ENCODE data around the gene TICAM1. TPM values are rescaled to one million over a fixed set of nuclear protein-coding genes. Genes with fewer than 3 reads are reported as not detected.
"Not testable (repeated sequence)": the region's sequence is repeated elsewhere in the genome, so short reads cannot be mapped to it uniquely, and the experiment has no call there.

TICAM1 gene
- total and polyA plus RNA-seq, 10 of the 15 experiments (the other 5 are each of a cell fraction or from before 2014, with no cell fraction given): 0.31 to 31.1 (median 5.3) TPM

DNA sequence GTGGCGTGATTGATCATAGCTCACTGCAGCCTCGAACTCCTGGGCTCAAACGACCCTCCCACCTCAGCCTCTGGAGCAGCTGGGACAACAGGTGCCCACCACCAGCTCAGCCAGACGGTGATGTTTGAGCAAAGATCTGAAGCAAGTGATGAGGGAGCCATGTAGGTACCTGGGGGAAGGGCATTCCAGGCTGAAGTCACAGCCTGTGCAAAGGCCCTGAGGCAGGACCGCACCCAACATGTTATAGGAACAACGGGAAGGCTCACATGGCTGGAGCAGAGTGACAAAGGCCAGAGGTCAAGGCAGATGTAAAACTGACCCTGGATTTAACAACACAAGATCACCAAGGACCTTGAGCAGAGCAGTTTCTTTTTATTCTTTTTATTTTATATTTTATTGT lies 25.1 kb downstream of the TICAM1 start (continued):
- TF ChIP-seq, protein P1, sequence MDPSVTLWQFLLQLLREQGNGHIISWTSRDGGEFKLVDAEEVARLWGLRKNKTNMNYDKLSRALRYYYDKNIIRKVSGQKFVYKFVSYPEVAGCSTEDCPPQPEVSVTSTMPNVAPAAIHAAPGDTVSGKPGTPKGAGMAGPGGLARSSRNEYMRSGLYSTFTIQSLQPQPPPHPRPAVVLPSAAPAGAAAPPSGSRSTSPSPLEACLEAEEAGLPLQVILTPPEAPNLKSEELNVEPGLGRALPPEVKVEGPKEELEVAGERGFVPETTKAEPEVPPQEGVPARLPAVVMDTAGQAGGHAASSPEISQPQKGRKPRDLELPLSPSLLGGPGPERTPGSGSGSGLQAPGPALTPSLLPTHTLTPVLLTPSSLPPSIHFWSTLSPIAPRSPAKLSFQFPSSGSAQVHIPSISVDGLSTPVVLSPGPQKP (IDR thresholded peaks at IDR 0.05; ENCODE audit: low read depth, low read length): no peak
- no peak for TF ChIP-seq RAD21 (IDR thresholded peaks at IDR 0.05; ENCODE audit: insufficient read depth, low read depth, low read length)

DNA sequence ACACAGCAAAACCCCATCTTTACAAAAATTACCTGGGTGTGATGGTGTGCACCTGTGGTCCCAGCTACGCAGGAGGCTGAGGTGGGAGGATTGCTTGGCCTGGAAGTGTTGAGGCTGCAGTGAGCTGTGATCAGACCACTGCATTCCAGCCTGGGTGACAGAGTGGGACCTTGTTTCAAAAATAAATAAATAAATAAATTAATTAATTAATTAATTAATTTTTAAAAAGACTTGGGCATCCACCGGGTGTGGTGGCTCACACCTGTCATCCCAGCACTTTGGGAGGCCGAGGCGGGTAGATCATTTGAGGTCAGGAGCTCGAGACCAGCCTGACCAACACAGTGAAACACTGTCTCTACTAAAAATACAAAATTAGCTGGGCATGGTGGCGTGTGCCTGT lies 26.4 kb downstream of the TICAM1 start:
- FAIRE-seq; H3K9ac ChIP-seq (ENCODE audit: control insufficient read depth, insufficient read depth, low read length); ATAC-seq; H3K9me3 ChIP-seq (replicated peaks; ENCODE audit: control insufficient read depth, insufficient read depth, low read length); H3K4me1 ChIP-seq (ENCODE audit: control insufficient read depth, insufficient read depth, low read length); H3K27ac ChIP-seq (ENCODE audit: control insufficient read depth, insufficient read depth); H4K20me1 ChIP-seq (ENCODE audit: control insufficient read depth, insufficient read depth); H3K4me2 ChIP-seq (ENCODE audit: control insufficient read depth, insufficient read depth); H2AFZ ChIP-seq (ENCODE audit: control insufficient read depth, low read depth, low read length); H3K4me3 ChIP-seq; H3K36me3 ChIP-seq (ENCODE audit: control insufficient read depth in 2 of 2, insufficient read depth in 2 of 2, low read length in 1 of 2); DNase-seq (ENCODE audit: low read depth, low spot score); H3K79me2 ChIP-seq (ENCODE audit: control insufficient read depth, insufficient read depth, low read length); intact Hi-C loops (cut with micrococcal nuclease; ENCODE audit: unreplicated experiment); H3K27me3 ChIP-seq (replicated peaks in 1 of 2; ENCODE audit: control insufficient read depth in 2 of 2, insufficient read depth in 2 of 2, low read length in 1 of 2); BruUV-seq (replicated peaks): not testable (repeated sequence)
- RAD21 ChIA-PET (ENCODE audit: unreplicated experiment): interaction anchor here (1.1 to 2.6 kb wide), 4 partner anchors 13 to 107 kb away, joined by 5 to 10 read pairs (median 8); partner anchors contain the start of gene FEM1A
- 80% methylated on average over 6 of the region's 6 CpGs for WGBS (ENCODE audit: insufficient coverage, insufficient replicate concordance, low lambda C conversion rate, missing lambda C conversion rate)
- SMC1A ChIA-PET (ENCODE audit: uncharacterized antibody, unreplicated experiment): interaction anchor here (0.8 to 2.5 kb wide), 4 partner anchors 19 to 107 kb away, joined by 3 to 8 read pairs (median 5); partner anchors contain the start of gene PLIN3
- POLR2A ChIA-PET: interaction anchor here (0.6 to 0.7 kb wide), 2 partner anchors 19 to 113 kb away, joined by 3 to 4 read pairs; no protein-coding TSS in a partner anchor
- in situ Hi-C loops (cut with MboI): loop anchor here (5.0 kb wide), 3 partner anchors 47 to 227 kb away; no protein-coding TSS in a partner anchor
- CTCF ChIA-PET: interaction anchor here (0.6 to 11.0 kb wide), 20 partner anchors 12 to 239 kb away, joined by 3 to 310 read pairs (median 4); partner anchors contain the start of gene FEM1A
